Central memory CD8-positive, alpha-beta T cell (primary cell): ENCODE results near the gene AGBL5.

Source experiments
- ATAC-seq: fragments of 150-1000 bp; cut with Tn5 transposase; replicated peaks from 2 replicates; pipeline ENCODE4 v1.10.0; 2022; ENCODE audit warnings: mild to moderate bottlenecking, moderate FRiP score, moderate number of reproducible peaks; ENCODE audit not compliant: poor library complexity, severe bottlenecking; ENCODE audit errors: extremely low read depth
- DNase-seq, 2 donors: peaks; one replicate each; pipeline ENCODE4 v3.0.0; 2021; ENCODE audit warnings: low spot score in 2 of 2
- H3K27ac Mint-ChIP-seq: one replicate; pipeline ENCODE4 v1.8.0; 2022; ENCODE audit warnings: low read depth, mild to moderate bottlenecking, moderate library complexity, mixed read lengths
- H3K27me3 Mint-ChIP-seq: one replicate; pipeline ENCODE4 v1.8.0; 2022; ENCODE audit warnings: mixed read lengths
- H3K36me3 Mint-ChIP-seq: one replicate; pipeline ENCODE4 v1.8.0; 2022; ENCODE audit warnings: mild to moderate bottlenecking, moderate library complexity, mixed read lengths; ENCODE audit not compliant: insufficient read depth
- H3K4me1 Mint-ChIP-seq: one replicate; pipeline ENCODE4 v1.8.0; 2022; ENCODE audit warnings: mixed read lengths
- H3K4me3 Mint-ChIP-seq: one replicate; pipeline ENCODE4 v1.8.0; 2022; ENCODE audit warnings: mild to moderate bottlenecking, moderate library complexity, mixed read lengths
- H3K9me3 Mint-ChIP-seq: one replicate; pipeline ENCODE4 v1.8.0; 2022; ENCODE audit warnings: mixed read lengths

Gene AGBL5

GRCh38 chr2:27078267-27079194, 27.1 kb downstream of the AGBL5 start, which contains the start of gene EMILIN1:
Gene EMILIN1, plus strand, starts transcription at chr2:27078615. Its CDS starts 451 bp downstream, at chr2:27079066.
- ATAC-seq (no peak), DNase-seq (no peak)
- H3K27me3 Mint-ChIP-seq: no peaks in the 10 kb centered on the region
- H3K9me3 Mint-ChIP-seq: no peaks in the 10 kb centered on the region
- no peak within 1 kb of the TSS for H3K4me3 Mint-ChIP-seq
- no peak within 1 kb of the TSS for H3K27ac Mint-ChIP-seq
- peaks cover 10% of the 10 kb centered on the region for H3K36me3 Mint-ChIP-seq
- H3K4me1 Mint-ChIP-seq: peaks cover 36% of the 10 kb centered on the region

DNA sequence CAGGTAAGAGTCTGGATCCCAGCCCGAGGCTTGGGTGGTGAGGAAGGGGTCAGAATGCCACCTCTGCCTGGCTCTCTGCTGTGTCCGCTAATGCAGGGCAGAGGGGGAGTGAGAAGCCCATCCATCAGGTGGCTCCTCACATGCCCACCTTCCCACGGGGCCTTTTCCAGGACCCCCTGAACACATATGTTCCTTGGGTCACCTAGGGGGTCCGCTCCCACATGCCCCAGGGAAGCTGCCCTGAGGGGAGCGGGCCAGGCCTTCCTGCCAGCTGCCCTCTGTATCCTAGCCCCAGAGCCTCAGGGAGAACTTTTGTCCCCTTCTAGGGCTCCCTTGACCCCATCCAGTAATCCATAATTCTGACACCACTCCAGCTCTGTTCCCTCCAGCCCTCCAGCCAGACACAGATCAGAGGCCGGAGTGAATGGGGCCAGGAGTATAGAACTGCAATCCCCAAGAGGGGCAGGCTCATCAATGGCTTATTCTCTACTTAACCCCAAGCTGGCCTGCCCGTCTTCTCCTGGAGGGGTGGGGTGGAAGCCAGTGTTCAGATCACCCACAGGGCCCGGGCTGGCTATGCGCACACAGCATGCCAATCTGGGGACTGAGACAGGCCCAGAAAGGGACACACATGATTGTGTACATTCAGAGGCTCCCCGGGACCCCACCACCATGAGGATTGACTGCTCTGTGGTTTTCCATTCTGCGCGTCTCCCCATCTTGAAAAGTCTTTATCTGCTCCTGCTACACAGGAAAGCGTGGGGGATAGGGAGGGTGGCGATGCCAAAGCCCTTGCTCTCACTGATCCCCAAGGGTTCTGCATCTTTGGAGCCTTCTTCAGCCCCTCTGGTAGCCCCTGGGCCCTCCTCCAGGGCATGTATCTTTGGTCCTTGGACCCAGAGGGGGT, 28.0 kb downstream of the AGBL5 start:
- no peaks in the 10 kb centered on the region for H3K27me3 Mint-ChIP-seq
- no peak overlapping the region for H3K4me3 Mint-ChIP-seq
- DNase-seq (no peak), ATAC-seq (no peak)
- peaks cover 10% of the 10 kb centered on the region for H3K36me3 Mint-ChIP-seq
- no peaks in the 10 kb centered on the region for H3K9me3 Mint-ChIP-seq
- peaks cover 36% of the 10 kb centered on the region for H3K4me1 Mint-ChIP-seq
- H3K27ac Mint-ChIP-seq: peak overlapping the region; percentile 65

DNA sequence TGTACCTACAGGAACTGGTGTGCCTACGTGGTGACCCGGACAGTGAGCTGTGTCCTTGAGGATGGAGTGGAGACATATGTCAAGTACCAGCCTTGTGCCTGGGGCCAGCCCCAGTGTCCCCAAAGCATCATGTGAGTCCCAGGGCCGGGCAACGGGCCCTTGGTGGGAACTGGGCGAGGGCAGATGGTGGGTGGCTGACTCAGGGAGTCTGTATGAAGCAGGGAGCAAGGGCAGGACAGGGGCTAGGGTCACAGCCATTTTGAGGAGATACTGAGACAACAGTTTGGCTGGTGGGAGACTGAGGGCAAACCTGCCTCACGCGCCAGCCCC, 28.6 kb downstream of the AGBL5 start:
- Mint-ChIP-seq H3K4me3 (no peak overlapping the region), H3K4me1 (peaks cover 30% of the 10 kb centered on the region), H3K36me3 (peaks cover 10% of the 10 kb centered on the region), H3K27me3 (no peaks in the 10 kb centered on the region), H3K9me3 (no peaks in the 10 kb centered on the region), H3K27ac (peak overlapping the region; percentile 65)
- no peak for DNase-seq
- no peak for ATAC-seq

DNA sequence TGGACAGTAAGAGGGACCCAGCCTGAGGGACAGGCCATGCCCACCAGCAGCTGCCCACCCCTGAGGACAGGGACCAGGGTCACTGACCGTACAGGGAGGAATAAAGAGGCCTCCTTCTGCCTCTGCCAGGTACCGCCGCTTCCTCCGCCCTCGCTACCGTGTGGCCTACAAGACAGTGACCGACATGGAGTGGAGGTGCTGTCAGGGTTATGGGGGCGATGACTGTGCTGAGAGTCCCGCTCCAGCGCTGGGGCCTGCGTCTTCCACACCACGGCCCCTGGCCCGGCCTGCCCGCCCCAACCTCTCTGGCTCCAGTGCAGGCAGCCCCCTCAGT, 29.1 kb downstream of the AGBL5 start:
- ATAC-seq: no peak
- Mint-ChIP-seq H3K9me3 (no peaks in the 10 kb centered on the region), H3K36me3 (peaks cover 8% of the 10 kb centered on the region), H3K4me1 (peaks cover 30% of the 10 kb centered on the region), H3K27ac (peak overlapping the region; percentile 68), H3K4me3 (peak overlapping the region; percentile 70), H3K27me3 (no peaks in the 10 kb centered on the region)
- DNase-seq: no peak

DNA sequence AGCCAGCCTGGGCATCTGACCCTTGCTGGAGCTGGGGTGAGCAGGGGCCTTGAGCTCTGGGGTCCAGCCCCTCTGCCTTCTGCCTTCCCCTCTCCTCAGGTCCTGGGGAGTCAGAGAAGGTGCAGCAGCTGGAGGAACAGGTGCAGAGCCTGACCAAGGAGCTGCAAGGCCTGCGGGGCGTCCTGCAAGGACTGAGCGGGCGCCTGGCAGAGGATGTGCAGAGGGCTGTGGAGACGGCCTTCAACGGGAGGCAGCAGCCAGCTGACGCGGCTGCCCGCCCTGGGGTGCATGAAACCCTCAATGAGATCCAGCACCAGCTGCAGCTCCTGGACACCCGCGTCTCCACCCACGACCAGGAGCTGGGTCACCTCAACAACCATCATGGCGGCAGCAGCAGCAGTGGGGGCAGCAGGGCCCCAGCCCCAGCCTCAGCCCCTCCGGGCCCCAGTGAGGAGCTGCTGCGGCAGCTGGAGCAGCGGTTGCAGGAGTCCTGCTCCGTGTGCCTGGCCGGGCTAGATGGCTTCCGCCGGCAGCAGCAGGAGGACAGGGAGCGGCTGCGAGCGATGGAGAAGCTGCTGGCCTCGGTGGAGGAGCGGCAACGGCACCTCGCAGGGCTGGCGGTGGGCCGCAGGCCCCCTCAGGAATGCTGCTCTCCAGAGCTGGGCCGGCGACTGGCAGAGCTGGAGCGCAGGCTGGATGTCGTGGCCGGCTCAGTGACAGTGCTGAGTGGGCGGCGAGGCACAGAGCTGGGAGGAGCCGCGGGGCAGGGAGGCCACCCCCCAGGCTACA, 30.7 kb downstream of the AGBL5 start:
- Mint-ChIP-seq H3K9me3 (no peaks in the 10 kb centered on the region), H3K4me3 (peak overlapping the region; percentile 70), H3K36me3 (peaks cover 7% of the 10 kb centered on the region), H3K27ac (no peak overlapping the region), H3K27me3 (no peaks in the 10 kb centered on the region), H3K4me1 (peaks cover 33% of the 10 kb centered on the region)
- ATAC-seq (no peak), DNase-seq (no peak)

- Mint-ChIP-seq H3K27ac (no peak overlapping the region), H3K4me1 (peaks cover 36% of the 10 kb centered on the region), H3K36me3 (peaks cover 7% of the 10 kb centered on the region), H3K27me3 (no peaks in the 10 kb centered on the region), H3K9me3 (no peaks in the 10 kb centered on the region), H3K4me3 (no peak overlapping the region)
- ATAC-seq (no peak), DNase-seq (no peak)
Observed at GRCh38 chr2:27082773-27083409, 31.4 kb downstream of the AGBL5 start.

DNA sequence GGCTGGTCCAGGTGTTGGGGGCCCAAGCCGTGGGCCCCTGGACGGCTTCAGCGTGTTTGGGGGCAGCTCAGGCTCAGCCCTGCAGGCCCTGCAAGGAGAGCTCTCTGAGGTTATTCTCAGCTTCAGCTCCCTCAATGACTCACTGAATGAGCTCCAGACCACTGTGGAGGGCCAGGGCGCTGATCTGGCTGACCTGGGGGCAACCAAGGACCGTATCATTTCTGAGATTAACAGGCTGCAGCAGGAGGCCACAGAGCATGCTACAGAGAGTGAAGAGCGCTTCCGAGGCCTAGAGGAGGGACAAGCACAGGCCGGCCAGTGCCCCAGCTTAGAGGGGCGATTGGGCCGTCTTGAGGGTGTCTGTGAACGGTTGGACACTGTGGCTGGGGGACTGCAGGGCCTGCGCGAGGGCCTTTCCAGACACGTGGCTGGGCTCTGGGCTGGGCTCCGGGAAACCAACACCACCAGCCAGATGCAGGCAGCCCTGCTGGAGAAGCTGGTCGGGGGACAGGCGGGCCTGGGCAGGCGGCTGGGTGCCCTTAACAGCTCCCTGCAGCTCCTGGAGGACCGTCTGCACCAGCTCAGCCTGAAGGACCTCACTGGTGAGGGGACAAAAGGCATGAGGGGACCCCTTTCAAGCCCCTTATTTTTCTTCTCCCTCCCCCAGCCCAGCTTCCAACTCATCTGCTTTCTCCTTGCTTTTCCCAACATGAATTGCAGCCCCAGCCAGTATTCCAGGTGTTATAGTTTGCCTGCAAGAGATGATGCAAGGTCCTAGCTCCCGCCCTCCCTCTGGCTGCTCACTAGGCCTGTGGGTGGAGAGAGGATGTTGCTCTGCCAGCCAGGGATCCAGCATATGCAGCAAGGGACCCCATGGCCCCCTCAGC, 32.2 kb downstream of the AGBL5 start:
- H3K4me3 Mint-ChIP-seq: peak overlapping the region; percentile 82

GRCh38 chr2:27084297-27085061, 33.0 kb downstream of the AGBL5 start:
- Mint-ChIP-seq H3K27ac (no peak overlapping the region), H3K27me3 (no peaks in the 10 kb centered on the region), H3K4me1 (peaks cover 36% of the 10 kb centered on the region), H3K9me3 (no peaks in the 10 kb centered on the region), H3K36me3 (peaks cover 7% of the 10 kb centered on the region), H3K4me3 (peak overlapping the region; percentile 82)
- DNase-seq (no peak), ATAC-seq (no peak)

More for the DNA sequence above, 32.2 kb downstream of the AGBL5 start:
- no peak overlapping the region for H3K27ac Mint-ChIP-seq
- ATAC-seq (no peak), DNase-seq (no peak)
- peaks cover 36% of the 10 kb centered on the region for H3K4me1 Mint-ChIP-seq
- no peaks in the 10 kb centered on the region for H3K27me3 Mint-ChIP-seq
- H3K9me3 Mint-ChIP-seq: no peaks in the 10 kb centered on the region
- H3K36me3 Mint-ChIP-seq: peaks cover 7% of the 10 kb centered on the region

GRCh38 chr2:27085062-27085672, 33.7 kb downstream of the AGBL5 start:
- Mint-ChIP-seq H3K36me3 (peaks cover 7% of the 10 kb centered on the region), H3K4me3 (peak overlapping the region; percentile 82), H3K4me1 (peaks cover 36% of the 10 kb centered on the region), H3K27me3 (no peaks in the 10 kb centered on the region), H3K9me3 (no peaks in the 10 kb centered on the region), H3K27ac (peak overlapping the region; percentile 76)
- no peak for ATAC-seq
- DNase-seq: no peak

- H3K4me3 Mint-ChIP-seq: peak overlapping the region; percentile 82
- H3K36me3 Mint-ChIP-seq: peaks cover 7% of the 10 kb centered on the region
- no peaks in the 10 kb centered on the region for H3K9me3 Mint-ChIP-seq
- H3K27me3 Mint-ChIP-seq: no peaks in the 10 kb centered on the region
- peak overlapping the region; percentile 76 for H3K27ac Mint-ChIP-seq
- peaks cover 34% of the 10 kb centered on the region for H3K4me1 Mint-ChIP-seq
- ATAC-seq: no peak
- no peak for DNase-seq
Observed at GRCh38 chr2:27085673-27086089, 34.2 kb downstream of the AGBL5 start.
